ENCODE results near the gene MESD.

MESD gene

DNA sequence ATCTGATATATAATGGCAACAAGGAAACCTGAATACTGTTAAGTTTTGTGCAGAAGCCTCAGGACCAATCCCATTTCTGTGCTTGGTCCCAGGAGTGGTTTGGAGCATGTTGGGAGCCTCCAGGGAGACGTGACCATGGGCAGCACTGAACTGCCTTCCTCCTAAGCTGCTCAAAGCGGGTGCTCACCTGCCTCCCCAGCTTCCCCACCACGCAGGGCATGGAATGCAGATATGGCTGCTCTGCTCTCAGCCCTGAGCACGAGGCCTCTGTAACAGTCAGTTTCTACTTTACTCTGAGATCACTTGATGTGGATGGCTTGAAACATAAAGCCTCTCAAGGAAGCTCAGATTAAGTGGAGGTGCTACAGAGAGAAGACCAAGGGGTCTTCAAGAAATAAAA is 49.3 kb downstream of the MESD start:
- DNase-seq (ENCODE audit: low read depth in 4 of 4, low spot score in 1 of 4): no peak

DNA sequence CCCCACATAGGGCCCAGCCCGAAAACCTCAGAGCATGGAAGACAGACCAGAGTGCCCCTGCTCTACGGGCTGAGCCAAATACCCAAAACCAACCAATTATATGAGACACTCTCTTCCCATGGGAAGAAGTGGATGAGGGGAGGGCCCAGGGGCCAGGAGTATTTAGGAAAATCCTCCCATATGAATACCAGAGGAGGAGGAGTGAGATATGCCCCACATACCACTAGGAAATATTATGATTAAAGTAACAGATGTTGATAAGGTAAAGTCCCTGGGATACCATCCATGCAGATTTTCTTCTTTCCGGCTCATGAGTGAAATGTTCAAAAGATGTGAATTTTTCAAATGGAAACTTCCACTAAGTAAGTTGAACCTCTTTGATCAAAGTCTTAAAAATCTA is 50.4 kb downstream of the MESD start:
- DNase-seq (ENCODE audit: low read depth in 4 of 4, low spot score in 1 of 4): no peak

DNA sequence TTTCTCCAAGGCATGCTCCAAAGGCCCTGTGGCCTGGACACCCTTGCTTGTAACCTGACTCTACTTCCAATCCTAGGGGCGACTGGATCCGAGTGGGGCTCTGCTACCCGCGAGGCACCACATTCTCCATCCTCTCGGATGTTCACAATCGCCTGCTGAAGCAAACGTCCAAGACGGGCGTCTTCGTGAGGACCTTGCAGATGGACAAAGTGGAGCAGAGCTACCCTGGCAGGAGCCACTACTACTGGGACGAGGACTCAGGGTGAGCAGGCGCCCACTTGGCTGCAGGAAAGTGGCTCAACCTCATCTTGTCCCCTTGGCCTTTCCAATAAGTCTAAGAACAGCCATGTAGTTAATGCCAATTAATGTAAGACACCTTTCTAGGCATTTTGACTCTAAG is 51.9 kb downstream of the MESD start:
- no peak for DNase-seq (ENCODE audit: low read depth in 4 of 4, low spot score in 1 of 4)

DNA sequence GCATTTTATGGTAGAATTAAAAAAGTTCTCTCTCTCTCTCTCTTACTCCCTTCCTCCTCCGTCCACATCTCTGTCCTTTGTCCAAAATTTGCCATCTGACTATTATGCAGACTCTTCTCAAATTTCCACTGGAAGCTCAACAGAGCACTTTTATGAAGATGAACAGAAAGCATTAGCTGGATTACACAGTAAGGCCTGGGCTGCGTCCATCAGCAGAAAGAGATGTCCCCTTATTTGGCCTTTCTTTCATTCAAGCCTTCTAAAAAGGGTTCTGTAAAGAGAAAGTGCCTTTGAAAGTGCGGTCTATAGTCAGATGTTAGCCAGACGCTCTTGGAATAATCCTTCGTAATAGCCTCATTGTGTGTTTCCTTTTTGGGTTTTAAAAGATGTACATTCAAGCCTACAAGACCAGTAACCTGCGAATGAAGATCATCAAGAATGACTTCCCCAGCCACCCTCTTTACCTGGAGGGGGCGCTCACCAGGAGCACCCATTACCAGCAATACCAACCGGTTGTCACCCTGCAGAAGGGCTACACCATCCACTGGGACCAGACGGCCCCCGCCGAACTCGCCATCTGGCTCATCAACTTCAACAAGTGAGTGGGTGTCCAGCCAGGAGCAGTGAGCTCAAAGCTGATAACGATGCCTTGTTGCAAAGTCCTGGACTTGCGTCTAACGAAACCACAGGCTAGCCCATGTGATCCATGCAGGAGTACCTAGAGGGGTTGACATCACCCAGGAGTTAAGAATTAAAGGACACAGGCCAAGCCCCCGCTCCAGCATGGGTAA is 53.1 kb downstream of the MESD start:
- no peak for DNase-seq (ENCODE audit: low read depth in 4 of 4, low spot score in 1 of 4)

DNA sequence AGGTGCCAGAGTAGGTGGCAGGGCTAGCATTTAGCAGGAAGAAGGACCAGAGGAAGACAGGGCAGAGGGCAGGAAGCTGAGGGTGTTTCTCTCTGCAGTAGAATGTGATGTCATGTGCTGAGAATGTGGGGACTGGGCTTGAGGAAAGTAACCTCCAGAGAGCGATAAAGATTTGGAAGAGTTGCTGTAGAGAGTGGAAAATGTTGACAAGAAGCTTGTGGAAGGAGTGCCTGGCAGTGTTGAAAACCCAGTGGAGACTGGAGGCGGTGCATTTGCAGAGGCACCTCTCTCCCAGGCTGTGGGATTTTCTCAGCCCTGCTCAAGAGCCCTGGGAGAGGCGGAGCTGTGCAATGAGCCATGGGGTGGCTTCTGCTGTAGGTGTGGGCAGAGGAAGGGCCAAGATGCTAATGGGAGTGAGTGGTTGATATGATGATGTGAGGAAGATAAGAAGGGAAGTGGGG is 54.8 kb downstream of the MESD start:
- no peak for DNase-seq (ENCODE audit: low read depth in 4 of 4, low spot score in 1 of 4)

DNA sequence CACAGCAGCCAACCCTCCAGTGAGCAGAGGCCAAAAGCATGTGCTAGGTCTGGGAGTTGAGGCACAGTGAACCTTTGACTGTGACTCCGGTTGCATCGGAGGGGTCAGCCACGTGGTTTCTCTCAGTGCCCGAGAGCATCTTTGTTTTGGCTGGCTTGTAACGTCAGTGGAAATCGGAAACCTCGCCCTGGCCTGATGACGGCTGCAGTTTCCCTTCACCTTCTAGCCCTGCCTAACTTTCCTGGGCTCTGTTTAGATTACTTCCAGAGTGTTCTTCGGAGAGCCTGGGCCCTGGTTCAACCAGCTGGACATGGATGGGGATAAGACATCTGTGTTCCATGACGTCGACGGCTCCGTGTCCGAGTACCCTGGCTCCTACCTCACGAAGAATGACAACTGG is 56.6 kb downstream of the MESD start:
- DNase-seq (ENCODE audit: low read depth in 4 of 4, low spot score in 1 of 4): no peak

DNA sequence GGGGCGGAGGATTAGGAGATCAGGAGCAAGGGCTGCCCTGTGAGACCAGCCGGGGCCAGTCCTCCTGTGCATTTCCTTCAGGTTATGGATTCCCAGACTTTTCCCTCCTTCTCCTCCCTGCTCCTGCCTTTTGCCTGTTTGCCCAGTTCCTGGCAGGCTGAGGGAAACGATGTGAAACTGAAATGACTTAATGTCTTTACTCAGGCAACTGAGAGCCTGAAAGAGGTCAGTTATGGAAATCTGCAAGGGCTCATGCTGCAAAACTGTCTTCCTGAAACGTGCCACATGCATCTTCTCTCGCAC is 57.2 kb downstream of the MESD start:
- no peak for DNase-seq (ENCODE audit: low read depth in 4 of 4, low spot score in 1 of 4)

DNA sequence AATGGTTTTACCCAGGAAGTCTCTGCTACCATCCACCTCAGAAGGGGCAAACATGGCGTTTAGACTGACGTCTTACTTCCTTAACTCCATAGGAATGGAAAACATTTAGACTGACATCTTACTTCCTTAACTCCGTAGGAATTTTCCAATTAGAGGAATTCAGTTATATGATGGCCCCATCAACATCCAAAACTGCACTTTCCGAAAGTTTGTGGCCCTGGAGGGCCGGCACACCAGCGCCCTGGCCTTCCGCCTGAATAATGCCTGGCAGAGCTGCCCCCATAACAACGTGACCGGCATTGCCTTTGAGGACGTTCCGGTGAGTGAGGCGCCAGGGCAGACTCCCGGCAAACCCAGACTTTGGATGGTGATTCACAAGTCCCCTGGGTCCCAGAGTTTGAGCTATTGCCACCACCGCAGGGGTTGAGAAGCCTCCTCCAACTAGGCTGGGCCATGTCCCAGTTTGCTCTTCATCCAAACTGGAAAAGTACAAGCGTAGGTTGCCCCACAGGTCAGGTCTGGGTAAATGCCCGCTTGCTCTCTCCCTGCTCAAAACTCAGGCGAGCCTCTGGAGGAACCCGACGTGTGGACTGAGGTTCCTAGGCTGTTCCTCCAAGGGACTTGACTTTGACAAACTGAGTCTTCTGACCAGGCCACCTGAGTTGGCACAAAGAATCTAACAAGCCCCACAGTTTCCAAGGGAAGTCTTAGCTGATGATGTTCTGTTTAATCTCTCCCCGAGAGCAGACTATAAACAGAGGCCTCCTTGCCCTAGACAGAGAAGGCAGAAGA is 57.7 kb downstream of the MESD start:
- no peak for DNase-seq (ENCODE audit: low read depth in 4 of 4, low spot score in 1 of 4)

DNA sequence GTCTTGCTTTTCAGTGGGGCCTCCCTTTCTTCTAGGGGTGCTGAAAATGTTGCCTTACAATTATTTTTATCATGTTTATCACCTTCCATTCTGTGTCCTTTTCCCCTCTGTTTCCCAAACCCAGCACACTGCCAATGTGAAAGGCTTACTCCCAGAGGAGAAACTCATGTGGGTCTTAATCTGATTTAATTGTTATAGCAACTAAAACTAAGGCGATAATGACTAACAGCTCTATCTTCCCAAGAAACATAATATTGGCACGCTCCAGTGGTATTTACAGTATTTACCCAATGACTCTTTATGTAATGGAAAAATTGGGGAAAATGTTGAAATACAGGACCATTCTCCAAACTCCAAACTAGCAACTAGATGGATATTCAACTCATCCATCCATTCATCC is 58.4 kb downstream of the MESD start:
- DNase-seq (ENCODE audit: low read depth in 4 of 4, low spot score in 1 of 4): no peak

DNA sequence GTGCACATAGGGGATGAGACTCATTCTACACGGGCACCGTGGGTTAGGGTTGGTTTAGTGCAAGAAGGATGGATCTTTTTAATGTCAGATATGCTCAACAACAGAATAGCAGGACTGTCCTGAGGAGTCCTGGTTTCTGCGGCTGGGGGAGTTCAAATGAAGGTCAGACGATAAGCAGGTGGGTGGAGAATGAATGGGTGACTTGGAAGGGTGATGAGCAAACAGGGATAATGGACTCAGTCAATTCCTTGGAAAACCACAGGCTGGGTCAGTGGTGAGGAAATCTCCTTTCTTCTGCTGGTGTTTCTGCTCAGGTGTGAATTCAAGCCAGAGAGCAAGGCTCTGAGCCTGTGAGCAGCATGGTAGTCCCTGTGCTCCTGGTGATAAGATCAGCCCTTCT is 59.9 kb downstream of the MESD start:
- DNase-seq (ENCODE audit: low read depth in 4 of 4, low spot score in 1 of 4): no peak

DNA sequence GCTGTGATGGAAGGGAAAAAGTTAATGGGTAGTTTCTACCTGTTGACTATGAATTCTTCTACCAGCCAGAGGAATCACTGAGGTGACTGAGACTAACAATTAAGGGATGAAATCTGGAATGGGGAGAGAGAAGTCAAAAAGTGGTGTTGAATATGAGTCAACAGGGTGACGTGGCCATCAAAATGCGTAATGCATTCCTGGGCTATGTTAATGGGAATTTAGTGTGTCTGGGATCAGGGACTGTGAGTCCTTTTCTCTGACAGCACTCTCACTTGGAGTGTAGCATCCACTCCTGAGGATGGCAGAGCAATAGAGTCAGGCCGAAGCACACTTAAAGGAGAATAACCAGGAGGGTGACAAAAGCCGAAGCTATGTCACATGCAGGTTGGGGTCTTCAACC is 60.4 kb downstream of the MESD start:
- DNase-seq (ENCODE audit: low read depth in 4 of 4, low spot score in 1 of 4): no peak

DNA sequence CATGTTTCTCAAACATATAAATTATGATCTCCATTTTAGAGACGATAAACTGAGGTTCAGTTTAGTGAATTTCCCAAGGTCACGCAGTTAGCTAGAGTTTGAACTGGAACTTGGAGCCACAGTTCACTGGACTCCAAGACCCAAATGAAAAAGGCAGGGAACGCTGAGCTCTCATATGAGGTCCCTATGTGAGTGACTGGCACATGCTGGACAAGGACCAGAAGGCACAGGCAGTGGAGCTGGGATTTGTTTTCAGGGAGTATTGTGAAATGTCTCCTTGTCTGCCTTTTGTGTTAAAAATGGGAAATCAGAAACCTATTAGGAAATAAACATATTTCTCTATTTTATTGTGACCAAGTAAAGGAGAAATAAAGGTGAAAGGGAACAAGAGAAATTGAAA is 63.5 kb downstream of the MESD start:
- no peak for DNase-seq (ENCODE audit: low read depth in 4 of 4, low spot score in 1 of 4)

DNA sequence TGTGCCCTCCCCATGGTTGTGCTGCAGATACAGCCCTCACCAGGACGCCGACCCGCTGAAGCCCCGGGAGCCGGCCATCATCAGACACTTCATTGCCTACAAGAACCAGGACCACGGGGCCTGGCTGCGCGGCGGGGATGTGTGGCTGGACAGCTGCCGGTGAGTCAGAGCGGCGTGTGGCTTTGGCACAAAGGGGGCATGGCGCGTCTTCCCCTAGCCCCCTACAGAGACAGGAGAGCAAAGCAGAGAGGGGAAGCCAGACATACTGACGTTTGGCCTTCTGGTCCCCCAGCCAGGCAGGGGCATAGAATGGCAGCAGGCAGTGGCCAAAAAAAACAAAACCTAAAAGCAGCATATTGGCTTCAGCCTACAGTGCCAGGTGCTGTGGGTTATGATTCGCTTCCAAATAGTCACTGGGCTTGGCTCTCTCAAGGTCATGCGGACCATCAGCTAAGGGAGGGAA is 64.0 kb downstream of the MESD start:
- DNase-seq (ENCODE audit: low read depth in 4 of 4, low spot score in 1 of 4): no peak

DNA sequence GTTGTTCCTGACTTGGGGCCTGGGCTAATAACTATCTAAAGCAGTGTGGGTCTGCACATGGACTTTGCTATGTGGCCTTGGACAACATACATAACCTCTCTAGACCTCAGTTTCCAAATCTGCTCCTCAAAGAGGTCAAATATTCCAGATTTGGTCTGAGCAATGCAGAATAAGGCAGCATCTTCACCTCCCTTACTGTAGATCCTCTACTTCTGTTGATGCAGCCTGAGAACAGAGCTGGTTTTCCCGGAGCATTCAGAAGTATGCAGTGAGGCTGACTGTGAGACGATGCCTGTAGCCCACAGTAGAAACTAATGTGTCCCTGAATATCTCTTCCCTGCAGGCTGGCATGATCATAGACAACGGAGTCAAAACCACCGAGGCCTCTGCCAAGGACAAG is 65.3 kb downstream of the MESD start:
- no peak for DNase-seq (ENCODE audit: low read depth in 4 of 4, low spot score in 1 of 4)

DNA sequence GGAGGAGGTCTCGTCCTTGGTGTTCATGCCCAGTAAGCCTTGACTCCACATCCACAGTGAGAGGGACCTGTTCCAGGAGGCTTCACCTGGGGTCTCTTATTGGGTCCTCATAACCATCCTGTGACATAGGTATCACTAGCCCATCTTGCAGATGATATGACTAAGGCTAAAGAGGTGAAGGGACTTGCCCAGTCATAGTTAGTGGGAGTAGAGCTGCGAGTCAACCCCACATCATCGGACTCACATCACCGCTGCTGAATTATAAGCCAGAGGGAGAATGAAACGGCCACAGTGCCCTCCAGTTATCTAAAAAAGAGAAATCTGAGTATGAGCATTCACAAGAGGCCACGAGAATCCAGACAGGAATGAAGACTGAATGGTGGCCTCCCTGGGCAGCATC is 66.0 kb downstream of the MESD start:
- no peak for DNase-seq (ENCODE audit: low read depth in 4 of 4, low spot score in 1 of 4)

DNA sequence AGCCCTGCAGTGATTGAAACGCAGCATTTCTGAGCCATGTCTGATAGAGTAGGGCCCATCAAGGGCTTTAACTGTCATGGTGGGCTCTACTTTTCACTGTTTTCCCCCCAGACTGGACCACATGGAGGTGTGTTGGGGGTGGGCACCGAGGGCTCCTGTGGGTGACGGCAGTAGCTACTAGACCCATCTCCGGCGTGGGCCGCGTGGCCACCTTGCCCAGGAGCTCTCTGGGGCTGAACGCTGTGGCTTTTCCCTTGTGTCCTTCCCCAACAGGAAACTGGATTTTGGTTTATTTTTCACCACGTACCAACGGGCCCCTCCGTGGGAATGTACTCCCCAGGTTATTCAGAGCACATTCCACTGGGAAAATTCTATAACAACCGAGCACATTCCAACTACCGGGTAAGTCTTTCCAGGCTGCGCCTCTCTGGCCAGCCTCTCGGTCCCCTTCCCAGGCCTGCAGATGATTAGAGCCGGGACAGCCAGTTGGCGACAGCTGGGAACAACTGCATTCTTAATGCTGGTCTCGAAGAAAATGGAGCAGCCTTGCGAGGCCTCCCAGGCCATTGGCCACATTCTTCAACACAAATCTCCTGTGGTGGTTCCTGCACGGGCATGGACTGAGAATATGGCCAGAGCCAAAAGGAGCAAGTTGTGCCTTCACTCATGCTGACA is 67.7 kb downstream of the MESD start:
- DNase-seq (ENCODE audit: low read depth in 4 of 4, low spot score in 1 of 4): no peak

DNA sequence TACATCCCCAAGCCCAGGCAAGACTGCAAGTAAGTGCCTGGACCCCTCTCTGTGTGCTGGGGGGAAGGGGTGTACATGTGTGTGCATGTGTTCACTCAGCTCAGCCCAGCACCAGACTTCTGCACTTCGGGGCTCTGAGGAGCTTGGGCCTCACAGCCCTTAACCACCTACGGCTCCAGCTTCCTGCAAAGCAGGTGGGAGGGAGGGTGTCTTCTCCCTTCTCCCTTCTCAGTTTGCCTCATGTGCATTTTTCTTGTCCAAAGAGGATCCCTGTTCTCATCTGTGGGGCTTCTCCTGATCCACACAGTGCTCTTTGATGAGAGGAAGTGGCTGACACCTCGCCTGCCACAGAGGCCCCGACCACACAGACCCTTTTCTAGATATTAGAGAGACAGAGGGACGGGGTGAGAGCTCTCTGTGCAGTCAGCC is 69.3 kb downstream of the MESD start:
- no peak for DNase-seq (ENCODE audit: low read depth in 4 of 4, low spot score in 1 of 4)

DNA sequence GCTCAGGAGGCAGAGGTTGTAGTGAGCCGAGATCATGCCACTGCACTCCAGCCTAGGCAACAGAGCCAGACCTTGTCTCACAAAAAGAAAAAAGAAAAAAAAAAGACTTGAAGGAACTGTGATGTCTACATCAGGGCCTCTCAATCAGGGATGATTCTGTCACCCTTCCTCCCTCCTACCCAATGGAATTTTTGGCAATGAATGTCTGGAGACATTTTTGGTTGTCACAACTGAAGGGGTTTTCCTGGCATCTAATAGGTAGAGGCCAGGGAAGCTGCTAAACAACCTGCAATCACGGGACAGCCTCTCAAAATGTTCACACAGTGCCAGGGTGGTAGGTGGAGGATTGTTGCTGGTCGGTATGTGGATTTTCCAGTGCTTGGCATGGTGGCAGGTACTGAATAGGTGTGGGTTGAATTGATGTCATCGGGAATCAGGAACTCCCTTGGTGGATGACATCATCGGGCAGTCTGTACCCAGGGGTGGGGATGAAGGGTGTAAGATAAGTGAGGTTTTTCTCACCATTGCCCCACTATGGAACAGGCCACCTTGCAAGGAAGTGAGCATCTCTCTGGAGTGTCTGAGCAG is 71.3 kb downstream of the MESD start:
- no peak for DNase-seq (ENCODE audit: low read depth in 4 of 4, low spot score in 1 of 4)

DNA sequence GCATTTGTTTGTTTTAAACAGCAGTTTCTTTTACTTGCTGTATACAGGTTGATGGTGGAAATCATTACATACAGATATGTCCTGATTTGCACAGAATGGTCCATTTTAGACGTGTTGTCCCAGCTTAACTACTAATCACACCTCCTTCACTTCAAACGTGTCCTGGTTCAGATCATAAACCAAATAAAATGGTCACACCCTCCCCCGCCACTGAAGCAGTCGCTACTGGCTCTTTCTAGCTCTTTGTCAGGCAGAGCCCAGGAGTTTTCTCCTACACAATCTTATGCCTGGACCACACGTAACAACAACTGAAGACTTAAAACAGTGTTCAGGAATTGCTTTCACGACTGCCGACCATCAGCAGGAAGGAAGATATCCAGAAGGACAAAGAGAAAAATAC is 73.6 kb downstream of the MESD start:
- DNase-seq (ENCODE audit: low read depth in 4 of 4, low spot score in 1 of 4): no peak

DNA sequence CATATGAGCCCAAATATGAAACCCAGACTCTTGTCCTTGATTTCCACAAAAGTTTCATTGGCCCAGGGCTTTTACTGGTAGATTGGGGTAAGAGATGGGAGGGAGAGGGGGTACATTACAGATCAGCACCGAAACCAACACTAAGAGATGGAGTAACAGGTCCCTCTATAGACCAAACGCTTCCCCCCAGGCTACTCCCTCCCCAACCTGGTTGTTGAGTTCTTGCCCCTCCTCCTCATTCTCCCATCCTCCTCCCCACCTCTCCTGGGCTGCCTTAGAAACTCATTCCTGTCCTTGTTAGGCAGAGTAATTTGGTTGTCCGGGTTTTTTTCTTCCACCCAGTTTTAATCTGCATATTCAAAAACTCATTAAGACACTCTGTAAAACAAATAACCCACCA is 74.1 kb downstream of the MESD start:
- DNase-seq (ENCODE audit: low read depth in 4 of 4, low spot score in 1 of 4): no peak

DNA sequence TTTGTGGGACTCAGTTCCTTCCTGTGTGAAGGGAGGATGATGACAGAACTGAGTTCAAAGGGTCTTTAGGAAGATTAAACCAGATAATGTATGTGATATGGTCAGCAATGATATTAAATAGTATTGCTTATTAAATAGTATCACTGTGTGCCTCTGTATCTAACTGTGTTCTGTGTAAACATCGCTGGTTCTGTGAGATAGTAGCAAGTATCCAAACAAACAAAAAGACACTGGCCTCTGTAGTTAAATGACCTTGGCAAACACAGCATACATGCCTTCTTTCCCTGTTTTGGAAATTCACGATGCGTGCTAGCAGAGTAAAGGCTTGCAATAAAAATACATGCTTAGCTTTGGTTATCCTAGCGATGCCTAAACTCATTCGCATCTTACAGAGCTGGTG is 76.1 kb downstream of the MESD start:
- DNase-seq (ENCODE audit: low read depth in 4 of 4, low spot score in 1 of 4): no peak

DNA sequence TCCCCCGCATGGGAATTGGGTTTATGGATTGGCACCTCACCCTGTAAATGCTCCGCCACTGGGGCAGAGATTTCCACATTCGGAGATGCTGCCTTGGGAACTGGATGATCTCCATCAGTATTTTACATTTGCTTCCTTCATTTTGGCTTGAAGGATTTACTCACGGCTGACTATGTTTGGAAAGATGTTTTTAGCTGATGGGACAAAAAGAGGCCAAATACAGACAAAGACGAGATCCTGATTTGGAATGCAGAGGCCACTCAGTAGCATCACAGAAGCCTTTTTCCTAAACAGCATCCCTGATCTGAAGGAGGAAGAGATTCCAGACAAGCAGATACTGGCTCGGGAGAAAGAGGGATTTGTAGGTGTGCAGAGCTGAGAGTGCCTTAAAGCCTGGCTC is 76.9 kb downstream of the MESD start:
- no peak for DNase-seq (ENCODE audit: low read depth in 4 of 4, low spot score in 1 of 4)

All from stimulated activated CD4-positive, alpha-beta T cell treated with anti-CD3 and anti-CD28 coated beads, Interleukin-1b, Interleukin-23, amount 100 ng/mL, for 24 hours (primary cell).